Heart left ventricle (tissue), 16 donors: ENCODE data around the gene PKD2L1. TPM values are rescaled to one million over a fixed set of nuclear protein-coding genes. Genes with fewer than 3 reads are reported as not detected.
"Not testable (repeated sequence)": the region's sequence is repeated elsewhere in the genome, so short reads cannot be mapped to it uniquely, and the experiment has no call there.

Source experiments
- ATAC-seq, 4 donors: fragments of 200-7000 bp; cut with Tn5 transposase; one replicate each; pipeline ENCODE4 v1.9.1; 2020 to 2022; ENCODE audit warnings: moderate library complexity in 4 of 4, mild to moderate bottlenecking in 3 of 4, moderate number of reproducible peaks in 1 of 4
- DNase-seq, 5 donors: peaks; one replicate each; pipeline ENCODE4 v3.0.0-alpha.2; 2020
- H3K27ac ChIP-seq, 12 donors: fragments of 200-600 bp; sonication (generic) in 4 of 12; one replicate each; pipeline versions ENCODE4 v1.5.0 to v1.8.0; 2016 to 2022; ENCODE audit warnings: mild to moderate bottlenecking in 2 of 12
- H3K27me3 ChIP-seq, 9 donors: fragments of 200-600 bp; sonication (generic) in 2 of 9; one replicate each; pipeline versions ENCODE4 v1.5.1 to v1.8.0; 2016 to 2022; ENCODE audit warnings: mild to moderate bottlenecking in 3 of 9
- H3K36me3 ChIP-seq, 9 donors: fragments of 200-600 bp; sonication (generic) in 2 of 9; one replicate each; pipeline versions ENCODE4 v1.5.0 to v1.8.0; 2018 to 2022; ENCODE audit warnings: mild to moderate bottlenecking in 2 of 9
- H3K4me1 ChIP-seq, 12 donors: fragments of 200-600 bp; sonication (generic) in 4 of 12; one replicate each; pipeline versions ENCODE4 v1.5.0 to v1.8.0; 2016 to 2022; ENCODE audit warnings: mild to moderate bottlenecking in 3 of 12
- H3K4me3 ChIP-seq, 12 donors: fragments of 200-600 bp; sonication (generic) in 4 of 12; one replicate each; pipeline versions ENCODE4 v1.5.0 to v1.8.0; 2017 to 2022; ENCODE audit warnings: mild to moderate bottlenecking in 9 of 12, moderate library complexity in 4 of 12
- H3K9me3 ChIP-seq, 12 donors: fragments of 200-600 bp; sonication (generic) in 4 of 12; one replicate each; pipeline versions ENCODE4 v1.5.0 to v1.8.0; 2016 to 2022; ENCODE audit warnings: mild to moderate bottlenecking in 1 of 12
- CTCF ChIP-seq, 12 donors: fragments of 200-600 bp; sonication (generic) in 4 of 12; IDR thresholded peaks; one replicate each; pipeline versions ENCODE4 v1.5.0 to v1.8.0; 2018 to 2022; ENCODE audit warnings: antibody characterized with exemption in 12 of 12, mild to moderate bottlenecking in 5 of 12
- POLR2A ChIP-seq, 2 donors: fragments of 450-650 bp; IDR thresholded peaks; one replicate each; pipeline ENCODE4 v1.6.1; 2017; ENCODE audit warnings: antibody characterized with exemption in 2 of 2, mild to moderate bottlenecking in 2 of 2, moderate library complexity in 2 of 2
- WGBS, 4 donors: extraction: QIAGEN DNeasy Blood & Tissue Kit in 2 of 4; methylation state at CpG; one replicate each; pipeline versions ENCODE4 v1.1.5 to v1.1.7; 2013 to 2018; 5-methylcytosine and 5-hydroxymethylcytosine counted together
- intact Hi-C, 10 donors: fragments of 100-400 bp; cut with DNase I; formaldehyde crosslinking; loops; one replicate each; pipeline versions ENCODE4 v1.11.1 to v1.14.2; 2022
- polyA plus RNA-seq, 2 donors: library from polyadenylated mRNA; stranded (reverse); fragments of 200-250 nt; gene quantifications; one replicate each; pipeline ENCODE4 v1.2.3, GENCODE V29; 2013
- total RNA-seq, 9 donors: library from RNA; depleted of rRNA in 2 of 9; stranded (reverse); fragments of >200 nt in 2 of 9; fragmentation: NEBNext Ultra II Directional in 3 of 9; extraction: Animal tissue kit (Norgen Biotek cat#: 25700) in 3 of 9; gene quantifications; one replicate each; pipeline versions ENCODE4 v1.1.0 to v1.2.4, GENCODE V29; 2016 to 2023
- donor health status: ischemic (EF 13 %, LVEDD 7.1; RV severe dilation, severe dysfunction).
- donor health status: healthy with polysubstance abuse.
- donor health status: DM: no; HTN: yes; CAD: no.
- donor health status: DM: no; HTN: no; CAD: no.
- donor health status: ischemic (EF 25% LVEDD 6.9; RV normal size, moderate dysfunction).
- donor health status: ischemic (EF 25% LVEDD 5.7; RV mildly dilated, moderate dysfunction).
- donor health status: healthy.
- donor health status: DM: yes; HTN: yes; CAD: no.
- donor health status: ischemic (EF 35%, LVEDD 5.7; RV mildly dilated, moderate dysfunction).
- donor health status: nonischemic (EF 11% LVEDD 7.7; RV severe dilation, severe dysfunction).
- donor health status: DM: yes; HTN: yes; CAD: no.
- donor health status: PGD.
- donor health status: ischemic (EF 29% LVEDD 5.4; RV normal size, mild dysfunction).
- donor health status: nonischemic (EF 23%, LVEDD 6.1; RV moderate dilation, normal function).

Gene PKD2L1
- total and polyA plus RNA-seq, 11 donors, result not detected

- Histone ChIP-seq H3K27me3 (peaks cover 0 to 67% (median 11%) of the 10 kb centered on the region in 9 donors), H3K27ac (no peak overlapping the region), H3K4me1 (no peaks in the 10 kb centered on the region), H3K9me3 (no peaks in the 10 kb centered on the region), H3K36me3 (no peaks in the 10 kb centered on the region), H3K4me3 (no peak overlapping the region)
- ATAC-seq, result no peak
- DNase-seq, result no peak
- TF ChIP-seq CTCF (IDR thresholded peaks at IDR 0.05) (no peak), POLR2A (IDR thresholded peaks at IDR 0.05) (no peak)
- WGBS, 4 donors, result 82 to 94% (median 85%) methylated on average over 3 of the region's 3 CpGs
- intact Hi-C loops, result loop anchor here in 1 of 10 donors (10.0 kb wide), 1 partner anchor 207 kb away; the partner anchor contains the start of gene SEC31B
Observed at GRCh38 chr10:100307684-100308083, 22.3 kb downstream of the PKD2L1 start.

GRCh38 chr10:100306861-100307260 lies 23.2 kb downstream of the PKD2L1 start:
- intact Hi-C loops, result loop anchor here in 1 of 10 donors (10.0 kb wide), 1 partner anchor 208 kb away; the partner anchor contains the start of gene SEC31B
- Histone ChIP-seq H3K27me3 (peaks cover 0 to 60% (median 11%) of the 10 kb centered on the region in 9 donors), H3K9me3 (no peaks in the 10 kb centered on the region), H3K4me1 (no peaks in the 10 kb centered on the region), H3K4me3 (no peak overlapping the region), H3K36me3 (no peaks in the 10 kb centered on the region), H3K27ac (no peak overlapping the region)
- ATAC-seq (no peak), DNase-seq (no peak)
- 89 to 94% (median 91%) methylated on average over 5 of the region's 5 CpGs for WGBS, 4 donors
- TF ChIP-seq CTCF (IDR thresholded peaks at IDR 0.05) (no peak), POLR2A (IDR thresholded peaks at IDR 0.05) (no peak)

- intact Hi-C loops, result loop anchor here in 1 of 10 donors (10.0 kb wide), 1 partner anchor 210 kb away; the partner anchor contains the start of gene SEC31B
- whole genome bisulfite sequencing, 4 donors, result 79 to 97% (median 85%) methylated on average over 3 of the region's 3 CpGs
- no peak for ATAC-seq
- DNase-seq, result no peak
- Histone ChIP-seq H3K36me3 (no peaks in the 10 kb centered on the region), H3K4me3 (no peak overlapping the region), H3K9me3 (peaks cover 0 to 9% (median 0%) of the 10 kb centered on the region in 12 donors), H3K4me1 (no peaks in the 10 kb centered on the region), H3K27me3 (peaks cover 0 to 45% (median 11%) of the 10 kb centered on the region in 9 donors), H3K27ac (no peak overlapping the region)
- no peak for TF ChIP-seq CTCF (IDR thresholded peaks at IDR 0.05)
- no peak for TF ChIP-seq POLR2A (IDR thresholded peaks at IDR 0.05)
Observed at GRCh38 chr10:100304414-100304813, 25.6 kb downstream of the PKD2L1 start.

GRCh38 chr10:100303724-100304319 lies 26.2 kb downstream of the PKD2L1 start:
- no peak for ATAC-seq
- Histone ChIP-seq H3K27me3 (peaks cover 0 to 45% (median 11%) of the 10 kb centered on the region in 9 donors), H3K9me3 (peaks cover 0 to 9% (median 0%) of the 10 kb centered on the region in 12 donors), H3K36me3 (no peaks in the 10 kb centered on the region), H3K4me1 (no peaks in the 10 kb centered on the region), H3K4me3 (no peak overlapping the region), H3K27ac (no peak overlapping the region)
- TF ChIP-seq POLR2A (IDR thresholded peaks at IDR 0.05) (no peak), CTCF (IDR thresholded peaks at IDR 0.05) (peak; percentile 24 to 63 (median 42))
- no peak for DNase-seq
- intact Hi-C loops, result loop anchor here in 1 of 10 donors (10.0 kb wide), 1 partner anchor 211 kb away; the partner anchor contains the start of gene SEC31B
- WGBS, 4 donors, result 21 to 25% (median 24%) methylated on average over 7 of the region's 7 CpGs

GRCh38 chr10:100301123-100301522 lies 28.9 kb downstream of the PKD2L1 start:
- intact Hi-C loops, result loop anchor here in 1 of 10 donors (10.0 kb wide), 1 partner anchor 214 kb away; the partner anchor contains the start of gene SEC31B
- not testable (repeated sequence) for DNase-seq
- 63 to 77% (median 66%) methylated on average over 5 of the region's 5 CpGs for WGBS, 4 donors

More at GRCh38 chr10:100301123-100301522, 28.9 kb downstream of the PKD2L1 start:
- not testable (repeated sequence) for H3K27ac ChIP-seq, ATAC-seq, H3K36me3 ChIP-seq, H3K9me3 ChIP-seq, H3K4me3 ChIP-seq, H3K4me1 ChIP-seq
- H3K27me3 ChIP-seq, result peaks cover 0 to 36% (median 9%) of the 10 kb centered on the region in 9 donors
